NOMO-1 treated with dmso at 0.1 percent for 144 hours (cell line): Measurements from ENCODE around the gene SLC8B1.

Experiments used
- DNase-seq: peaks from one replicate; lab custom pipeline; 2025; ENCODE audit not compliant: unreplicated experiment; lab: John Stamatoyannopoulos, UW

SLC8B1 gene

DNA sequence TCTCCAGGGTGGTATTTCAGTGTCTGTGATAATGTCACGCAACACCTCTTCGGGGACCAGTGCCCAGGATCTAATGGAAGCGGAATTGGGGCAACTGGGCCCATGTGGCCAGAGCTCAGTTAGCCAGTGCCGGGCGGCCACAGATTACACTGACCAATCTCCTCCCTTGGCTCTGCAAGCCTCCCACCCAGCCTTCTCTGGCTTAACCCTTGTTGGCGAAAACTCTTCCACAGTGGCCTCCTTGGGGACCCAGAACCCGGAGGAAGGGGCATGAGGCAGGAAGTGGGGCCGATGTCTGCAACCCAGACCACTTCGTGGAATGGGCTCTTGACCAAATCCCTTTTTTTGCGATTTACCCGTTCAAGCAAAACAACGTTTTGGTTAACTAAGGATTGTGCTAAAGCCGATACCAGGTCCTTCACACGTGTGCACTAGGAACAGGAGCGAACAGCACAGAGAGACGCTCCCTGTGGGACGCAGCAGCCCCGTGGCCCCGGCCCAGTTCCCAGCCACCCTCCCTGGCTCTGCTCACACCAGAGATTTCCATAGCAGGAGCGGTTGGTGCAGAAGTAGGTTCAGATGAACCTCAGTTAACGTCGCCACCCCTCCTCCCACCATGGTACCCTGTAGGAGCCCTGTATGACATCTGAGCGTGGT, 38.2 kb downstream of the SLC8B1 start:
- no peak for DNase-seq

DNA sequence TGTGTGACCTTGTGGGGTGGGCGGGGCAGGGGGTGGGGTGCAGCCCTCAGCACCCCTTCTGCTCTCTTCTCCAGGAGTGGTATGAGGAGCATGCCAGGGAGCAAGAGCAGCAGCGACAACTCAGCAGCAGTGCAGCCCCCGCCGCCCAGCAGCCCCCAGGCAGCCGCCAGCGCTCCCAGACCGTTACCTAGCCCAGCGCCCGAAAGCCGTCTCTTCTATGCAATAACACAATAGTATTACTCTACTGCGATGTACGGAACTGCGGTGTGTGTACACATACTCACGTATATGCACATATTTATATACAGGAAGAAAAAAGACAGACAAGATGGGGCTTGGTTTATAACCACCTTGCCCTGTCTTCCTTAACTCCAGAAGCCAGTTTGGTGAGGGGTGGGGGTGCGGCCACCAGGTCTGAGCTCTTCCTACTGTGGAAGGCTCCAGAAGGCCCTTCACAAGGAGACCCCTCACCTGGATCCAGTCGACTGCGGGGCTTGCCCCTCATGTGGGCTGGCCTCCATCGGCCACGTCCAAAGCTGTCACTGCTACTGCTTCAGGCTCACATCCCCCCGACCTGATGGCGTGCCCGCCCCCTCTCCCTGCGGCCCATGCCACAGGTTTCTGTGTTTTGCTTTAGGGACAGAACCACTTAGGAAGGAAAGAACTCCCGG, 38.9 kb downstream of the SLC8B1 start:
- no peak for DNase-seq

DNA sequence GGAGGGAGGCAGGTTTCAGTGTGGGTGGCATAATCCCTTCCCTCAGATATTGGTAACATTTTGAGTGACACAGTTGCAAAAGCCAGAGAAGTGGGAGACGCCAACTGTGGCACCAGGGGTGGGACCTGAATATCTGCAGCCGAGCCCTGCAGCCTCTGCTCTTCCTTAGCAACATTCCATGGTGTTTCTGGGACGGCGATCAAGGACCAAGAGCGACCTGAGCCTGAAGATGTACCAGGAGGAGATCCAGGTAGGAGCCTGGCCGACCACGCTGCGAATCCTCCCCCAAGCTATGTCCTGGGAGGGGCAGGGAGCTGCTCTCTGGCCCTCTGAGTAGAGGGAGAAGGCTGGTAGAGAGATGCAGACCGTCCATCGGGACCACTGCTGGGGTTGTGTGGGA, 41.8 kb downstream of the SLC8B1 start:
- DNase-seq = no peak

DNA sequence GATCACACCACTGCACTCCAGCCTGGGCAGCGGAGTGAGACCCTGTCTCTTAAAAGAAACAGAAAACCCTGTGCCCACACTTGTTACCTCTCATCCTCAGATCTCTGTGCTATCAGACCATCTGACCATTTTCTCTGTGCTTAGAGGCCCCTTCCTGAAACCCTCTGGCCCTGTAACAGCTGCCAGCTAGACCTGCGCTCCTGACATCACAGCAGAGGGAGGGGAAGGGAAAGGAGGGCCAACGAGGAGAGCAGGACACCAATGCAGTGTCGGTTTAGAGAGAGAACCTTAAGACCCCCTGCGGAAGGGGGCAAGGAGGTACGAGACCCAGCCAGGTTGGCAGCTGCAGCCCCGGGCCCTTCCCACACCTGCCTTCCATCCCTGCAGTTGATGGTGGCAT, 42.4 kb downstream of the SLC8B1 start:
- DNase-seq = no peak

DNA sequence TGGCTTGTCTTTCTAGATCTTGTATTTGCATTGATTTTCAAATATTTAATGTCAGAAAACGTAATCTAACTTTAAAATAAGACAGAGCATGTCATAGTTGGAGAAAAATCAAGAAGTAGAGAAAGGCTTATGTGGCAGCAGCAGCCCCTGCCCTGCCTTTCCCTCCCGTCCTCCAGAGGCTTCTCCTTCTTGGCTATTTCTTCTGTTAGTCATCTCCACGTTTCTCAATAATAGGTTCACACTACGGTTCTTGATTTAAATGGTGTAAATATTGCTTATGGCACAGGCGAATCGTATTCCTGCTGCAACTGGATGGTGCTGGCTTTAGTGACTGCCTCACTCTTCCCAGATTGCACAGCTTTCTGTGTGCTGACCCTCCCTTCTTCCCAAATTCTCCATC, 42.8 kb downstream of the SLC8B1 start:
- DNase-seq = no peak

DNA sequence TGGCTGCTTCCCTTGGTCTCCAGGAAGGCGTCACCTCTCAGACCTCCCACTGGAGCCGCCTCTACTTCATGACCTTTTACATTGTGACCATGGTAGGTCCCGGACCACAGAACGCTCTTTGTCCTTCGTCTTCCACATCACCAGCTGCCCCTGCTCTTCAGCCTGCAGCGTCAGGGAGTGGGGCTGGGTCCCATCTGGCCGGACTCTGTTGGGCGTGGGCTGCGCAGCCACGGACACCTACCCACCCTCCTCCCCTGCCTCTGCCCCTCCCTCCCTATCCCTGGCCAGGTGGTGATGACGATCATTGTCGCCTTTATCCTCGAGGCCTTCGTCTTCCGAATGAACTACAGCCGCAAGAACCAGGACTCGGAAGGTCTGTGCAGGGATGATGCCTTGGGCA, 43.3 kb downstream of the SLC8B1 start:
- DNase-seq = no peak

DNA sequence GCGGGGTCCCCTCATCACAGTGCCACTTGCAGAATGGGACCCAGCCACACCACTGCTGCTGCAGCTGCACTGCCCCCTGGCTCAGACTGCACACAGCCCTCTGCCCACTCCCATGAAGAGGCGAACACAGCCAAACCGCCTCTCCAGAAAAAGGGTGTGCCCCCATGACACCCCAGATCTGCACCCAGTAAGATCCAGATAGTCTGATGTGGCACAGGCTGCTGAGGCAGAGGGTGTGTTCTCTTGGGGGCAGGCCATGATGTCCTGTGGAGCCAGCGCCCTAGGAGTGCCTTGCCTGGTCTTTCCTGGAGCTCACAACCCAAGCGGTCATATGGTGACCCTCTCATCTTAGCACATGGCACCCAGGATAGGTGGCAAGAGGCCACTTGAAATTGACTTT, 44.4 kb downstream of the SLC8B1 start:
- DNase-seq = no peak

DNA sequence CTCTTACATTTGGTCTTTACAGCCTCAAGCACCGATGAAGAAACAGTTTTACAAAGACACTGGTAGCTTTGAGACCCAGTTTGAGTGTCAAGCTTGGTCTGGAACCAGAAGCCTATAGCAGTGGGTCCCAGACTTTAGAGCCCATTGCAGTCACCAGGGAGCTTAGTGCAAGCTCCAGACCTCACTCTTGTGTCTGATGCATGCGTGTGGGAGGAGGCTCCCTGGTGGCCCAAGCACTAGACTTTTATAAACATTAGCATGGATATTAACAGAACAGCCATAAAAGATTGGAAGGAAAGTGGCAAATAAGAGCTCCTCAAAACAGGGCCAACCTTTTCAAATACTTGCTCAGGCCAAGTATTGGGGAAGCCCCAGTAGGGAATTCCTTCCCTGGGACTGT, 45.5 kb downstream of the SLC8B1 start:
- no peak for DNase-seq

DNA sequence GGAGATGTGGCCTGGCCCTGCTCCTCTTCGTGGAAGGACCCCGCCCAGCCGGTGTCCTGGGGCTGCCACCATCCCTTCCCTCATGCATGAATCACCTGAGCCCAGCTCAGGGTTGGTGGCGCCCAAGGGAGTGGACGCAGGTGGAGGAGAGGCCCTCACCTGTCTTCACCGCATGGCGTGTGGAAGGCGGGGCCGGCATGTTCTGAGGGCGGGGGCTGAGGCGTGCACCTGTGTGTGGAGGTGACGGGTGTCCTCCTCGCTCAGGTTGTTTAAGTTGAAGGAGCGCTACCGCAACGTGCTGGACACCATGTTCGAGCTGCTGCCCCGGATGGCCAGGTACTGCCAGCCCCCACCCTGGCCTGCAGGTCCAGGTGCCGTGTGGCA, 47.0 kb downstream of the SLC8B1 start:
- DNase-seq = no peak

DNA sequence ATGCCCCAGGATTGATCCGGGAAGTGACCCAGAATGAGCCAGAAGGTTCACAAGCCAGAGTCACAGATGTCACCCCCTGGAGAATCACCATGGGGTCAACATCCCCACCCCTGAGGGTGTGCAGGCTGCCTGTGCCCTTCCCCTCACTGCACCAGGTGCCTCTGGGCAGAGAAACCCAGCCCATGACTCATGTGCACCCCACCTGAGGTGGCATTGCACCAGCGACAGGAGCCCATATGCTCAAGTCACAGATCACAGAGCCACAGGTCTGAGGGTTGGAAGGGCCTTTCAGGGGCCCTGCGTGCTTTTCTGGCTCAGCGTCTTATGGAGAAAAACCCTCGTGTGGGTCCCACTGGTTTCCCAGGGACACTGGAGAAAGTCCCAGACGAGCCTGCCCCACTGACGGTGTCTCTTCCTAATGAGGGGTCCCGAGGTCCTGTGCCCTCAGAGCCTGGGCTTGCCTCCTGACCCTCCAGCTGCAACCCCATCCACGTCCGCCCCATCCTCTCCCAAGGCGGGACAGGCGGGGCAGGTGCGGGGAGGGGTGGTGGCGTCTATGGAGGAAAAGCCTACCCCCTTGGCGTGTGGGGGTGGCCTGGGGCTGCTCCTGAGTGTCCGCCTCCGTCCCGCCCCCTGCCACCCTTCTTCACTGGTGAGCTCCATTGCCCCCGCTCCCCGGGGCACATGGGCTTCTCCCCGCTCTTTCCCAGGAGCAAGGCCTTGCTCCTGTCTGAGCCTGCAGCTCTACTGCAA, 47.6 kb downstream of the SLC8B1 start:
- no peak for DNase-seq

DNA sequence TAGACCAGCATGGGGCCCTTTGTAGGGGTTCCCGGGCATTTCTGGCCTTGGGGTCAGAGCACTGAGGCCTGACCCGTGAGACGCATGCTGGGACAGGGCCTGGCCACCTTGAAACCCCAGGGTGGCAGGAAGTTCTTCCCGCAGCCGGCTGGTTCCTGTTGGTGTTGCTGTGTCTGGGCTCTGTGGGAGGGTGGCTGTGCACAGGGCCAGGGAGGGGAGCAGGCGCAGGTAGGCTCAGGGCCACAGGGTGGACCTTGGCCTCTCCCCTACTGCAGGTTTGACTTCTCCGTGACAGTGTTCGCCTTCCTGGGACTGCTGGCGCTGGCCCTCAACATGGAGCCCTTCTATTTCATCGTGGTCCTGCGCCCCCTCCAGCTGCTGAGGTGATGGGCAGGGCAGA, 48.2 kb downstream of the SLC8B1 start:
- no peak for DNase-seq

DNA sequence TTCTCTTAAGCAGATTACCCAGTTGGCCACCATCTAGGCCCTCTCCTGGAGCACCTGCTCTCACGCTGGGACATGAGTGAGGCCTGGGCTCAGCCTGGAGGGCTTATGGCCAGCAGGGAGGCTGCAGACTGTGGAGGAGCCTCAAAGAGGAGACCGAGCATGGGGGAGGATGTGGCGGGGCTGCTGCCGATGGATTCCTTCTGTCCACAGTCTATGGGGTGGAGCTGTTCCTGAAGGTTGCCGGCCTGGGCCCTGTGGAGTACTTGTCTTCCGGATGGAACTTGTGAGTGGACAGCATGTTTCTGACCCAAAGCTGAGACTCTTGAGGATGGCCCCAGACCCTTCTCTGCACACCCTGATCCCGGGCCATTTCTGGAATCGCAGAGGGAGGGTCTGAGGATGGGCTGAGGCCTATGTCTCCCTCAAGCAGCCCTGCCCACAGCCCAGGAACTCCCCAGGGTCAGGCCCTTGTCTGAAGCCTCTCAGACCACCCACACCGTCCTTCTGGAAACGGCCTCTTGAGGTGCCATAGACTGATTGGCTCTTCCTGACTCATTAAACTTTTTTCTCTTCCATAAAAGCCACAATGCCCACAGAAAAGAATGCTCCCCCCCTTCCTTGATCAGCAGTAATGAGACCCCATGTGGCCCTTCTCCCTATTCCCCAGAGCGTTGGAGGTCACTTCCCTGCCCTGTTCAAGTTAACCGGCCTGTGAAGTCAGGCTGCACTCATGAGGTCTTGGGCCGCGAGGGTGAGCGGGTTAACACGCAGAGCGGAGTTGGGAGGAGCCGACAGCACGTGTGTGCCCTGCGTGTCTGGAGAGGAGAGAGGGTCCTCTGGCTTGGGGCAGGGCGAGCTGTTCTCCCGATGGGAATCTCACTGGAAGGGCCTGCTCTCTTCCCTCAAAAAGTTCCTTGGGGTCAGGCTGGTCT, 49.0 kb downstream of the SLC8B1 start:
- DNase-seq = no peak

DNA sequence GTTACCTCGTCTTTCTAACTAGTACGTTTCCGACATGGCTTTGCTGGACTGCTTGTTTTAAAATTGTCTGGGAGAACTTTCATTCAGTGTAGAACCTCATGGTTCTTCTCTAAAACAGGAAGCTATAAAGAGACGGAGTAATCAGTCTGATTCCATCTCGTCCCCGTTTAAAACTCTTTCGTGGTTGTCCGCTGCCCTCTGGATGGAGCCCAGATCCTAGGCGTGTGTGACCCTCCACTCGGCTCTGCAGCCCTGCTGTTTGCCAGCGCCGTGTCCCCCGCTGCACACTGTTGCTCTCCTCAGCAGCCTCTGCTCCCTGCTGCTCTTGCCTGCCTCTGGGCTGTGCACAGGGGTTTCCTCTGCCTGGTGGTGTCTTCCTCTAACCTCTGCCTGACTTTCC, 50.2 kb downstream of the SLC8B1 start:
- DNase-seq = no peak

DNA sequence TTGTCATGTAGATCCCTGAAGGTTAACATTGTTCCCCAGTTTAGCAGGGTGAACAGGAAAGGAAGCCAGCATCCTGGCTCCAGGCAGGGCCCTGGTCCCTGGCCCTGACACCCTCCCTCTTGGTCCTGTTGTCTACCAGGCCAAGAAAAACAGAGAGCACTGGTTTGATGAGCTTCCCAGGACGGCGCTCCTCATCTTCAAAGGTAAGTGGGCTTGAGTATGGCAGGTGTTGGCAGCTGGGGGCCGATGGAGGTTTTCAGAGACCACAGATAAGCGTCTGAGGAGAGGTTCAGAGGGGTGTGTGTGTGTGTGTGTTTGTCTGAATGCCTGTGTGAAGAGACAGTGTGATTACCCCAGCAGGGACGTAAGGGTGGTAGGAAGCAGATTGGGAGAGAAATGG, 56.3 kb downstream of the SLC8B1 start:
- DNase-seq = no peak

DNA sequence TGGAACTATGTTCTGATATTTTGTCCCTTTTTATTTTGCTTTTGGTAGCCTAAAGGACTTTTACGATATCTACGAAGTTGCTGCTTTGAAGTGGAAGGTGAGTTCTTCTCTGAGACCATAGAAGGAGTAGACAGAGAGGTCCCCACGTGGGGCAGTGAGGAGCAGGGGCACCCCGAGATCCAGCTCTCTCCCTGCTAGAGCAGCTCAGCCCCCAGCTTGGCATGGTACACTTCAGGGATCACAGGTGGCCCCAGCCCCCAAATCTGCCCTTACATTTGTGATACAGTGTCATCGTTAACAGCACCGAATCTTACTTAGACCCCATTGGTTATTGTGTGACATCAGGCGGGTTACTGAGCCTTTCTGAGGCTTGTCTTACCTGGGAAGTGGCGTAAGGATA, 56.8 kb downstream of the SLC8B1 start:
- DNase-seq = no peak

DNA sequence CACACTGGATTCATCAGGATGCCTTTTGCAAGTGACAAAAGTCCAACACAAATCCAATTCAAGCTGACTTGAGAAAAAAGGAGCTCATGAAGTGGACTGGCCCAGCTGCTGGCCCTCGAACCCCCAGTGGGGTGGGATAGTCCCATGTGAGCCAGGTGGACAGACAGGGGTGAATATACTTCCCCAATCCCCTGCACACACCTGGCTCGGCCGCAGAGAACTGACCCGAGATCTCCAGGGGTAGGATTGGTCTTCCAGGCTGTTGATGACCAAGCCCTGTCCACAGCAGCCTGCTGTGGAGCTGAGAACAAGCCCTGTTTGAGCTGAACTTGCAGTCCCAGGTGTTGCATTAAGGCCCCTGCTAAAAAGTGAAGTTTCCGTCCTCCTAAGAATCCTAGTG, 57.4 kb downstream of the SLC8B1 start:
- DNase-seq = no peak

DNA sequence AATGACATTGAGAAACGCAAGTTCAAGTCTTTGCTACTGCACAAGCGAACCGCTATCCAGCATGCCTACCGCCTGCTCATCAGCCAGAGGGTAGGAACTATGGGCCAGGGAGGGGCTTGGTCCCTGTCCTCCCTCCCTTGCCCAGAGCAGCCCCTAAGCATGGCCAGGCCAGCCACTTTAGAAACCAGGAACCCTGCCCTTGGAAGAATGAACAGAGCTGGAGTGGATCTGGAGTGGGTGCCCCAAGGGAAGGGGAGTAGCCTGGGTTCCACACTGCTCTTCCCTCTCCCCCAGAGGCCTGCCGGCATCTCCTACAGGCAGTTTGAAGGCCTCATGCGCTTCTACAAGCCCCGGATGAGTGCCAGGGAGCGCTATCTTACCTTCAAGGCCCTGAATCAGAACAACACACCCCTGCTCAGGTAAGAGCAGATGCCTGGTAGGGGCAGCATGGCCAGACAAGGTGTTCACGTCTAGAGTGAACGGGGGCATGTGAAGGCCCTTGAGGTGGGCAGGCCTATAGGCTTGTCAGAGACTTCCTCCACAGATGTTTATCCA, 57.9 kb downstream of the SLC8B1 start:
- no peak for DNase-seq

DNA sequence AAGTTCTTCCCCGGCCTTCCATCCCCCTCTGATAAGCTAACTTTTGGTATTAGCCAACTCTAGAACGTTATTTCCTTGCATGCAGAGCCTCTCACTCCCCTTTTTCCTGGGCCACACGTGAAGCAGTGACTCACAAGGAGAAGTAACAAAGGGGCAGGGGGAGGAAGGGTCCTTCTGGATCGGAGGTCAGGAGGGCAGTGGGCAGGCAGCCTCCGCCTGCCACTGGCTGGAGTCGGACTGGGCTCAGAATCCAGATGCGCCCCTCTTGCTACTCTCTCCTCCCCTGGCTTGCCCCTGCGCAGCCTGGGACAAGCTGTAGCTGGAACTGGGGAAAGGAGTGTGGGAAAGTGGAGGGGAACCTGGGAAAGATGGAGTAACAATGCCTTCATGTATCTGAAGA, 58.6 kb downstream of the SLC8B1 start:
- no peak for DNase-seq

DNA sequence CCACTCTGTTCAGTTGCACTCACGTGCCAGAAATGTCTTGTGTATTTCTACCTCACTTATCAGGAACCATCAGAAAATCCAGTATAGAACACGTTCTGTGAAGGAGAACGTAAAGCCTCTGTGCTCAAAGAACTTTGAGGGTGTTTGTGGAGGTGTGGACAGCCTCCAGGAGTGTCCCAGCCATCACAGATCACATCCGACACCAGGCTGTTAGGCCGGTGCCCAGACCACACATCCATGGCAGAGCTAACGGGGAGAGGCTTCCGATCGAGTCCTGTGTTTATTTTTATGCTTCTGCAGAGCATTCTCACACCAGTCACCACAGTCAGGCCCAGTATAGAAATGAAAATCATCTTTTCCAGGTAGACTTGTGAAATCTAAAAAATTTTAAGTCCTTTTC, 60.1 kb downstream of the SLC8B1 start:
- DNase-seq = no peak

DNA sequence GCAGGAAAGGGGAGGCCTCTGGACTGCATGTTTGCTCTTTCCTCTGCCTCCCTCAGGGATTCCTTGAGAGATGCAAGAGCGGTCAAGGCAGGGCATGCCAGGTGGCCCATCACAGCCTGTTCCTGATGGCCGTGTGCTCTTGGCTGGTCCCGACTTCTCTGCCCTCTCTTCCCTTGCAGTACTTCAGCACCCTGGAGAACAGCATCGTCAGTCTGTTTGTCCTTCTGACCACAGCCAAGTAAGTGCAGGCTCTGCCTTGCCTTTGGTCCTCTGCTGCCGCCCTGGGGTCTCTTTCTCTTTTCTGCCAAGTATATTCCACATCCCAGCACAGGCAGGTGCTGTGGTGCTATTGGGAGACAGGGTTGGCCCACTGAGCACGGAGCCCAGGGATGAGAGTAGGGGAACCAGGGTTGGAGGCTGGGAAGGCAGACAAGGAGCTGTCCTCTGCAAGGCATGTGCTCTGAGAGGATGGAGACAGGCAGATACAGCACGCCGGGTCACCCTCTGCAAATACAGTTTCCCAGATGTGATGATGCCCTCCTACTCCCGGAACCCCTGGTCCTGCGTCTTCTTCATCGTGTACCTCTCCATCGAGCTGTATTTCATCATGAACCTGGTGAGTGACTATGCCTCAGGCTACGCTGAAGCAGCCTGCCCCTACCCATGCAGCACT, 61.7 kb downstream of the SLC8B1 start:
- DNase-seq = no peak
